GM12878 (cell line): Measurements from ENCODE around the gene C6orf62. TPM values are rescaled to one million over a fixed set of nuclear protein-coding genes. Genes with fewer than 3 reads are reported as not detected.
"Not testable (repeated sequence)": the region's sequence is repeated elsewhere in the genome, so short reads cannot be mapped to it uniquely, and the experiment has no call there.

Experiments
- ATAC-seq: fragments of 200-7000 bp; cut with Tn5 transposase; 3 replicates; pipeline ENCODE4 v1.9.1; 2020; ENCODE audit warnings: mild to moderate bottlenecking, moderate library complexity
- BruUV-seq: library from RNA; stranded (reverse); fragments of 400-500 nt; replicated peaks from 2 replicates; lab custom pipeline; 2021; lab: Mats Ljungman, UMichigan
- CTCF ChIA-PET: fragments of 300-600 bp; sonication (Branson Sonifier 250); formaldehyde crosslinking; extraction: SDS; loops from one replicate; lab custom pipeline; 2021; ENCODE audit warnings: inconsistent platforms; lab: Yijun Ruan, JAX
- POLR2A ChIA-PET: fragments of 350-600 bp; formaldehyde crosslinking; extraction: SDS; loops from one replicate; lab custom pipeline; 2021; ENCODE audit warnings: inconsistent platforms; lab: Charles Lee
- RAD21 ChIA-PET: fragments of 300-600 bp; sonication (Branson Sonifier 250); formaldehyde crosslinking; loops from one replicate; lab custom pipeline; 2023; ENCODE audit warnings: antibody characterized with exemption; ENCODE audit not compliant: unreplicated experiment; lab: Charles Lee
- SMC1A ChIA-PET: fragments of 300-600 bp; sonication (Branson Sonifier 250); formaldehyde crosslinking; loops from one replicate; lab custom pipeline; 2023; ENCODE audit not compliant: unreplicated experiment, uncharacterized antibody; lab: Charles Lee
- DNase-seq: peaks from one replicate; pipeline ENCODE4 v3.0.0-alpha.2; 2011; ENCODE audit warnings: low read depth, low spot score
- FAIRE-seq: peaks from 3 replicates; lab custom pipeline; 2011; peaks lifted over from hg19 to GRCh38; lab: Jason Lieb, UNC
- H2AFZ ChIP-seq: 2 replicates; pipeline ENCODE4 v1.6.0; 2011; ENCODE audit warnings: low read depth, low read length, control low read depth; ENCODE audit not compliant: control insufficient read depth
- H3K27ac ChIP-seq: 2 replicates; pipeline ENCODE4 v1.5.1; 2011; ENCODE audit warnings: control low read depth; ENCODE audit not compliant: control insufficient read depth, insufficient read depth
- H3K27me3 ChIP-seq, 2 experiments: replicated peaks in 1 of 2; 2 replicates each; pipeline versions ENCODE4 v1.6.0 to v1.6.1; 2011; ENCODE audit warnings: low read length in 1 of 2; ENCODE audit not compliant: control insufficient read depth in 2 of 2, insufficient read depth in 2 of 2
- H3K36me3 ChIP-seq, 2 experiments: 2 replicates each; pipeline ENCODE4 v1.5.1; 2011; ENCODE audit warnings: low read length in 1 of 2; ENCODE audit not compliant: control insufficient read depth in 2 of 2, insufficient read depth in 2 of 2
- H3K4me1 ChIP-seq: 2 replicates; pipeline ENCODE4 v1.6.1; 2011; ENCODE audit warnings: mild to moderate bottlenecking, low read length, moderate library complexity, mixed read lengths; ENCODE audit not compliant: control insufficient read depth, insufficient read depth
- H3K4me2 ChIP-seq: 2 replicates; pipeline ENCODE4 v1.6.0; 2011; ENCODE audit warnings: control low read depth; ENCODE audit not compliant: control insufficient read depth, insufficient read depth
- H3K4me3 ChIP-seq: fragments of 200-600 bp; sonication (generic); 2 replicates; pipeline ENCODE4 v1.5.1; 2016
- H3K79me2 ChIP-seq: 2 replicates; pipeline ENCODE4 v1.6.0; 2011; ENCODE audit warnings: low read length; ENCODE audit not compliant: control insufficient read depth, insufficient read depth
- H3K9ac ChIP-seq: 2 replicates; pipeline ENCODE4 v1.8.0; 2011; ENCODE audit warnings: low read length, control low read depth, mixed read lengths; ENCODE audit not compliant: control insufficient read depth, insufficient read depth
- H3K9me3 ChIP-seq: replicated peaks from 3 replicates; pipeline ENCODE4 v1.5.1; 2011; ENCODE audit warnings: mild to moderate bottlenecking, low read length; ENCODE audit not compliant: control insufficient read depth, insufficient read depth
- H4K20me1 ChIP-seq: 2 replicates; pipeline ENCODE4 v1.6.0; 2011; ENCODE audit not compliant: control insufficient read depth, insufficient read depth
- CREB1 ChIP-seq: IDR thresholded peaks from 2 replicates; pipeline ENCODE4 v1.6.1; 2012; ENCODE audit warnings: low read depth, mild to moderate bottlenecking, inconsistent platforms
- JUNB ChIP-seq: IDR thresholded peaks from 2 replicates; pipeline ENCODE4 v1.6.1; 2016; ENCODE audit warnings: antibody characterized with exemption, mild to moderate bottlenecking
- MYC ChIP-seq: IDR thresholded peaks from 2 replicates; pipeline ENCODE4 v1.6.1; 2011; ENCODE audit warnings: mild to moderate bottlenecking, low read length, moderate library complexity, inconsistent platforms; ENCODE audit not compliant: insufficient read depth, insufficient replicate concordance, insufficient read length, severe bottlenecking
- TBL1XR1 ChIP-seq: IDR thresholded peaks from 2 replicates; pipeline ENCODE4 v1.6.1; 2012; ENCODE audit warnings: low read depth, low read length, improper control_type of control experiment
- WGBS: methylation state at CpG from one replicate; pipeline ENCODE4 v1.1.6; 2016; ENCODE audit warnings: low lambda C conversion rate; ENCODE audit not compliant: insufficient replicate concordance, insufficient coverage; ENCODE audit errors: missing lambda C conversion rate; 5-methylcytosine and 5-hydroxymethylcytosine counted together
- in situ Hi-C: fragments of 300-500 bp; cut with MboI; formaldehyde crosslinking; loops from 9 replicates; pipeline ENCODE4 v1.14.3; 2018; ENCODE audit warnings: mixed read lengths
- intact Hi-C: fragments of 100-400 bp; cut with micrococcal nuclease; formaldehyde crosslinking; loops from one replicate; pipeline ENCODE4 v1.14.2; 2022; ENCODE audit not compliant: unreplicated experiment
- polyA plus RNA-seq, 11 experiments: library from polyadenylated mRNA; depleted of rRNA in 4 of 11; unstranded in 6 of 11; stranded (reverse) in 5 of 11; fragments of >200 nt; fragmentation: Nextera tagmentation in 4 of 11; fragmentation: Illumina TruSeq in 1 of 11; extraction: Ambion mirVana in 4 of 11; extraction: Trizol in 1 of 11; gene quantifications; 1 replicate in 1 of 11; 2 replicates in 10 of 11; pipeline versions ENCODE4 v1.2.1 to v1.2.3, GENCODE V29; 2011 to 2016; ENCODE audit warnings: inconsistent platforms in 2 of 11, missing spikeins in 2 of 11, low read depth in 1 of 11
- total RNA-seq, 4 experiments: library from RNA; depleted of rRNA in 3 of 4; stranded (reverse); fragments of >200 nt in 3 of 4; fragmentation: Illumina TruSeq in 1 of 4; extraction: Trizol in 1 of 4; gene quantifications; 2 replicates each; pipeline versions ENCODE4 v1.2.1 to v1.2.3, GENCODE V29; 2013 to 2021
- TF ChIP-seq, protein P1 (sequence below): fragments of 450-650 bp; conservative IDR thresholded peaks from 2 replicates; pipeline ENCODE4 v1.6.1; 2017; ENCODE audit warnings: mild to moderate bottlenecking, moderate library complexity

The C6orf62 gene
- total and polyA plus RNA-seq, 10 of the 15 experiments (the other 5 are each of a cell fraction or from before 2014, with no cell fraction given): 55.6 to 565 (median 126) TPM

DNA sequence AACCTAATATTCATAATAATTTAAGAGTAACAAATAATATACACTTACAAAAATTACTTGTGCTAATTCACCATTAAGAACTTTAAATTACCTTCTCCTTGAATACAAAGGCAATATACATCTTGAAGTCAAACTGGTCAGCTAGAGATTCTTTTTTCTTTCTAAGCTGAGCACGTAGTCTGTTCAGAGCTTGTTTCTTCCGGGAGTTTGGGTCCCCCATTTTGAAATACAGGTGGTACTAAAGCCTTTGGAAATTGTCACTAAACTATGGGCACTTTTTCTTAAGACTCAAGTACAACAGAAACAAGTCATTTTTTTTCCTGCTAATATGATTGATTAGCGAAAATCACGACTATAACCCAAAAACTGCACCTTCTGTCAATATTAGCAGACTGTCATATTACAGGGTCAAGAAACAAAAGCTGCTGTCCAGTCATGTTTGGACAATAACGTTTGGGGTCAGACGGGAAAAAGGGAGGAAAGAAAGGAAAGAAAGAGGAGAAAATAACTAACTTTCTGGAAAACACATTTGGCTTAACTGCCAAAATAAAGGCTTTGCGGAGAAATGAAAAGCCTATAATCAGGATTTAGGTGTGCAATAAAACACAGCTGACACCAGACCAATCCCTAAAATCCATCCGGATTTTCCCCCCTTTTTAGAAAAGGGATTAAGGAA lies 367 bp downstream of the C6orf62 start:
- DNase-seq (no peak), ATAC-seq (no peak), FAIRE-seq (no peak)
- RAD21 ChIA-PET: interaction anchor here (0.6 to 2.3 kb wide), 11 partner anchors 17 to 309 kb away, joined by 3 to 13 read pairs (median 4); partner anchors contain the start of gene TDP2
- Histone ChIP-seq H4K20me1 (peaks cover 11% of the 10 kb centered on the region; the same call in 1 of the 2 replicates), H3K9me3 (no peaks in the 10 kb centered on the region), H3K9ac (peak overlapping the region; percentile 99), H2AFZ (no peak overlapping the region), H3K36me3 (peaks cover 0 to 21% of the 10 kb centered on the region in 2 experiments; a peak in 3 of 4 replicates), H3K4me3 (peak overlapping the region; percentile 86), H3K4me2 (peak overlapping the region; percentile 90), H3K79me2 (peaks cover 70% of the 10 kb centered on the region), H3K27ac (peak overlapping the region; percentile 95), H3K27me3 (no peaks in the 10 kb centered on the region), H3K4me1 (no peaks in the 10 kb centered on the region; the same call in 1 of the 2 replicates)
- intact Hi-C loops: loop anchor here (10.0 kb wide), 1 partner anchor 306 kb away; no protein-coding TSS in a partner anchor
- CTCF ChIA-PET: interaction anchor here (0.7 to 1.9 kb wide), 6 partner anchors 25 to 286 kb away, joined by 3 to 12 read pairs (median 3); no protein-coding TSS in a partner anchor
- SMC1A ChIA-PET: interaction anchor here (0.7 to 2.7 kb wide), 11 partner anchors 14 to 435 kb away, joined by 3 to 11 read pairs (median 4); no protein-coding TSS in a partner anchor
- 5% methylated on average over 8 of the region's 8 CpGs for WGBS
- POLR2A ChIA-PET: interaction anchor here (0.6 to 3.5 kb wide), 14 partner anchors 10 to 1802 kb away, joined by 3 to 25 read pairs (median 6); no protein-coding TSS in a partner anchor
- no peak for TF ChIP-seq MYC
- TF ChIP-seq JUNB: no peak
- 0 out of 2 replicates have a peak, but pooled peaks have one; percentile 14 for TF ChIP-seq CREB1
- TF ChIP-seq, protein P1, sequence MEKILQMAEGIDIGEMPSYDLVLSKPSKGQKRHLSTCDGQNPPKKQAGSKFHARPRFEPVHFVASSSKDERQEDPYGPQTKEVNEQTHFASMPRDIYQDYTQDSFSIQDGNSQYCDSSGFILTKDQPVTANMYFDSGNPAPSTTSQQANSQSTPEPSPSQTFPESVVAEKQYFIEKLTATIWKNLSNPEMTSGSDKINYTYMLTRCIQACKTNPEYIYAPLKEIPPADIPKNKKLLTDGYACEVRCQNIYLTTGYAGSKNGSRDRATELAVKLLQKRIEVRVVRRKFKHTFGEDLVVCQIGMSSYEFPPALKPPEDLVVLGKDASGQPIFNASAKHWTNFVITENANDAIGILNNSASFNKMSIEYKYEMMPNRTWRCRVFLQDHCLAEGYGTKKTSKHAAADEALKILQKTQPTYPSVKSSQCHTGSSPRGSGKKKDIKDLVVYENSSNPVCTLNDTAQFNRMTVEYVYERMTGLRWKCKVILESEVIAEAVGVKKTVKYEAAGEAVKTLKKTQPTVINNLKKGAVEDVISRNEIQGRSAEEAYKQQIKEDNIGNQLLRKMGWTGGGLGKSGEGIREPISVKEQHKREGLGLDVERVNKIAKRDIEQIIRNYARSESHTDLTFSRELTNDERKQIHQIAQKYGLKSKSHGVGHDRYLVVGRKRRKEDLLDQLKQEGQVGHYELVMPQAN: 0 out of 2 replicates have a peak, but pooled peaks have one; percentile 9
- no peak for TF ChIP-seq TBL1XR1
- BruUV-seq: no TSS peak
- in situ Hi-C loops: loop anchor here (25.0 kb wide), 1 partner anchor 656 kb away; no protein-coding TSS in a partner anchor

DNA sequence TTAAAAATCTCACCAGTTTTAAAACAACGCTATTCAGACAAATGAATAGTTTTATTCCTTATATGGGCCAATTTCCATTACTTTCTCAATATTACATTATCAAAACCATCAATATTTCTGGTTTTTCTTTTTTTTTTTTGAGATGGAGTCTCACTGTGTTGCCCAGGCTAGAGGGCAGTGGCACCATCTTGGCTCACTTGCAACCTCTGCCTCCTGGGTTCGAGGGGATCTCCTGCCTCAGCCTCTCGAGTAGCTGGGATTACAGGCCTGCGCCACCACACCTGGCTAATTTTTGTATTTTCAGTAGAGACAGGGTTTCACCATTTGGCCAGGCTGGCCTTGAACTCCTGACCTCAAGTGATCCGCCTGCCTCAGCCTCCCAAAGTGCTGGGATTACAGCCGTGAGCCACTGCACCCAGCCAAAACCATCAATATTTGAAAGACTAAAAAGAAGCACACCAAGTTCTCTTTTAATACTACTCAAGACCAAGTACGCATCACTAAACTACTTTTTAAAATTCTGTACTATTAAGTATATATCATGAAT lies 2.3 kb downstream of the C6orf62 start:
- over 99% methylated on average over 7 of the region's 7 CpGs for WGBS
- Histone ChIP-seq H3K36me3 (peaks cover 1 to 35% of the 10 kb centered on the region in 2 experiments), H3K79me2 (peaks cover 83% of the 10 kb centered on the region), H3K4me3 (peak overlapping the region; percentile 86), H4K20me1 (peaks cover 11% of the 10 kb centered on the region; the same call in 1 of the 2 replicates), H3K4me2 (peak overlapping the region; percentile 90)
- ChIA-PET SMC1A (interaction anchor here (0.7 to 2.7 kb wide), 6 partner anchors 27 to 194 kb away, joined by 3 to 7 read pairs (median 4); no protein-coding TSS in a partner anchor), CTCF (interaction anchor here (0.7 to 1.2 kb wide), 4 partner anchors 13 to 221 kb away, joined by 3 to 5 read pairs (median 3); partner anchors contain the start of gene ALDH5A1), POLR2A (interaction anchor here (2.6 to 3.5 kb wide), 2 partner anchors 26 to 62 kb away, joined by 9 to 25 read pairs; no protein-coding TSS in a partner anchor)
- in situ Hi-C loops: loop anchor here (25.0 kb wide), 1 partner anchor 654 kb away; no protein-coding TSS in a partner anchor
- FAIRE-seq, ATAC-seq, BruUV-seq, H3K27ac ChIP-seq, H2AFZ ChIP-seq, RAD21 ChIA-PET, H3K27me3 ChIP-seq, DNase-seq, H3K9me3 ChIP-seq, H3K4me1 ChIP-seq, H3K9ac ChIP-seq: not testable (repeated sequence)
- intact Hi-C loops: loop anchor here (2.0 to 10.0 kb wide), 2 partner anchors 308 to 354 kb away; no protein-coding TSS in a partner anchor
